ENCODE measurements around the gene LRRC1. TPM values are rescaled to one million over a fixed set of nuclear protein-coding genes. Genes with fewer than 3 reads are reported as not detected.

LRRC1 gene
- total and polyA plus RNA-seq, 2 of the 13 experiments (the other 11 are each of a cell fraction or from before 2014, with no cell fraction given) = 15.6 to 27.7 TPM

DNA sequence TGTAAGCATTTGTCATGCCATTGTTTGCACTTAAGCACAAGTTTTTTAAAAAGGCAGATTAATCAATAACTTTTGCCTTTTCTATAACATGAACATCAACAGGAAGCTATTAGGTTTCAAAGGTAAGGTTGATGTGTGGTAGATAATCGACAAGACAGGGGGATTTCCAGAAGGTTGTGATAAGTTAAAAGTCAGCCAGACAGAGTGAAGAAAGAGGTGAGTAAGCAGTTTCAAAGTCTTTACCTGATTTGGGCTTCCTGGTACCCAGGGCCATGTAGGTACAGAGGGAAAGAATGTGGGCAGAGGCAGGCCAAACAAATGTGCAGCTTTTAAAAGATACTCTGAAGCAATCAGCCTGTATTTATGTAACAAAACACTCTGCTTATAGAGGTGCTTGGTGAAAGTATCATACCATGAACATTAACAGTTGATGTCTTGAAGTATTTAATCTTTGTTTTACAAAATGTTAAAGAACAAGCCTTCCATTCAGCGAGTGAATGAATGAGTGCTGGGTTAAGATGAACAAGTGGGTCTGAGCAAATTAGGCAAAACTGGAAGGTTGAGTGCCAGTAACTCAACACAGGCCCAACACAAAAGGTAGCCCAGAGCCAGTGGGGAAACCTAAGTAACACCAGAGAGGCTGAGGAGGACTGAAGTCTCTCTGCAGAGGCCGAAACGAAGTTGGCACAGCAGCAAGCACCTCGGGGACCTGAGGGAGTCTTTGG lies 60.2 kb downstream of the LRRC1 start (continued):
- TF ChIP-seq PTBP1 (IDR thresholded peaks at IDR 0.05; ENCODE audit: low read depth, low read length, poor library complexity, severe bottlenecking) = no peak
- TF ChIP-seq ZNF230 (CRISPR knock-in tag; IDR thresholded peaks at IDR 0.05) = no peak
- TF ChIP-seq, protein P1, sequence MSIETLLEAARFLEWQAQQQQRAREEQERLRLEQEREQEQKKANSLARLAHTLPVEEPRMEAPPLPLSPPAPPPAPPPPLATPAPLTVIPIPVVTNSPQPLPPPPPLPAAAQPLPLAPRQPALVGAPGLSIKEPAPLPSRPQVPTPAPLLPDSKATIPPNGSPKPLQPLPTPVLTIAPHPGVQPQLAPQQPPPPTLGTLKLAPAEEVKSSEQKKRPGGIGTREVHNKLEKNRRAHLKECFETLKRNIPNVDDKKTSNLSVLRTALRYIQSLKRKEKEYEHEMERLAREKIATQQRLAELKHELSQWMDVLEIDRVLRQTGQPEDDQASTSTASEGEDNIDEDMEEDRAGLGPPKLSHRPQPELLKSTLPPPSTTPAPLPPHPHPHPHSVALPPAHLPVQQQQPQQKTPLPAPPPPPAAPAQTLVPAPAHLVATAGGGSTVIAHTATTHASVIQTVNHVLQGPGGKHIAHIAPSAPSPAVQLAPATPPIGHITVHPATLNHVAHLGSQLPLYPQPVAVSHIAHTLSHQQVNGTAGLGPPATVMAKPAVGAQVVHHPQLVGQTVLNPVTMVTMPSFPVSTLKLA (IDR thresholded peaks at IDR 0.05) = no peak
- no peak for TF ChIP-seq GTF3A (CRISPR knock-in tag; conservative IDR thresholded peaks at IDR 0.05)
- no peak for TF ChIP-seq ZBTB7B (CRISPR knock-in tag; IDR thresholded peaks at IDR 0.05)
- TF ChIP-seq ZNF260 (CRISPR knock-in tag; IDR thresholded peaks at IDR 0.05; ENCODE audit: borderline replicate concordance, low read depth) = no peak
- peak; percentile 47; the same call in 1 of the 2 replicates for TF ChIP-seq THAP11 (CRISPR knock-in tag; IDR thresholded peaks at IDR 0.05)
- no peak for TF ChIP-seq NRL (CRISPR knock-in tag; IDR thresholded peaks at IDR 0.05; ENCODE audit: borderline replicate concordance)
- TF ChIP-seq ZNF460 (CRISPR knock-in tag; IDR thresholded peaks at IDR 0.05; ENCODE audit: borderline replicate concordance) = no peak
- TF ChIP-seq SAP130 (CRISPR knock-in tag; IDR thresholded peaks at IDR 0.05; ENCODE audit: low read depth) = peak; percentile 77
- TF ChIP-seq, protein P2, sequence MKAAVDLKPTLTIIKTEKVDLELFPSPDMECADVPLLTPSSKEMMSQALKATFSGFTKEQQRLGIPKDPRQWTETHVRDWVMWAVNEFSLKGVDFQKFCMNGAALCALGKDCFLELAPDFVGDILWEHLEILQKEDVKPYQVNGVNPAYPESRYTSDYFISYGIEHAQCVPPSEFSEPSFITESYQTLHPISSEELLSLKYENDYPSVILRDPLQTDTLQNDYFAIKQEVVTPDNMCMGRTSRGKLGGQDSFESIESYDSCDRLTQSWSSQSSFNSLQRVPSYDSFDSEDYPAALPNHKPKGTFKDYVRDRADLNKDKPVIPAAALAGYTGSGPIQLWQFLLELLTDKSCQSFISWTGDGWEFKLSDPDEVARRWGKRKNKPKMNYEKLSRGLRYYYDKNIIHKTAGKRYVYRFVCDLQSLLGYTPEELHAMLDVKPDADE (CRISPR knock-in tag; IDR thresholded peaks at IDR 0.05) = no peak
- no peak for TF ChIP-seq MTF2 (CRISPR knock-in tag; IDR thresholded peaks at IDR 0.05; ENCODE audit: borderline replicate concordance)
- TF ChIP-seq, protein P3, sequence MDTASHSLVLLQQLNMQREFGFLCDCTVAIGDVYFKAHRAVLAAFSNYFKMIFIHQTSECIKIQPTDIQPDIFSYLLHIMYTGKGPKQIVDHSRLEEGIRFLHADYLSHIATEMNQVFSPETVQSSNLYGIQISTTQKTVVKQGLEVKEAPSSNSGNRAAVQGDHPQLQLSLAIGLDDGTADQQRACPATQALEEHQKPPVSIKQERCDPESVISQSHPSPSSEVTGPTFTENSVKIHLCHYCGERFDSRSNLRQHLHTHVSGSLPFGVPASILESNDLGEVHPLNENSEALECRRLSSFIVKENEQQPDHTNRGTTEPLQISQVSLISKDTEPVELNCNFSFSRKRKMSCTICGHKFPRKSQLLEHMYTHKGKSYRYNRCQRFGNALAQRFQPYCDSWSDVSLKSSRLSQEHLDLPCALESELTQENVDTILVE (CRISPR knock-in tag; IDR thresholded peaks at IDR 0.05) = peak; percentile 75
- no peak for TF ChIP-seq NR2F1 (CRISPR knock-in tag; IDR thresholded peaks at IDR 0.05)
- peak; percentile 81 for TF ChIP-seq CEBPG (CRISPR knock-in tag; IDR thresholded peaks at IDR 0.05)
- TF ChIP-seq, protein P4, sequence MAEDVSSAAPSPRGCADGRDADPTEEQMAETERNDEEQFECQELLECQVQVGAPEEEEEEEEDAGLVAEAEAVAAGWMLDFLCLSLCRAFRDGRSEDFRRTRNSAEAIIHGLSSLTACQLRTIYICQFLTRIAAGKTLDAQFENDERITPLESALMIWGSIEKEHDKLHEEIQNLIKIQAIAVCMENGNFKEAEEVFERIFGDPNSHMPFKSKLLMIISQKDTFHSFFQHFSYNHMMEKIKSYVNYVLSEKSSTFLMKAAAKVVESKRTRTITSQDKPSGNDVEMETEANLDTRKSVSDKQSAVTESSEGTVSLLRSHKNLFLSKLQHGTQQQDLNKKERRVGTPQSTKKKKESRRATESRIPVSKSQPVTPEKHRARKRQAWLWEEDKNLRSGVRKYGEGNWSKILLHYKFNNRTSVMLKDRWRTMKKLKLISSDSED (CRISPR knock-in tag; IDR thresholded peaks at IDR 0.05) = no peak
- TF ChIP-seq, protein P5, sequence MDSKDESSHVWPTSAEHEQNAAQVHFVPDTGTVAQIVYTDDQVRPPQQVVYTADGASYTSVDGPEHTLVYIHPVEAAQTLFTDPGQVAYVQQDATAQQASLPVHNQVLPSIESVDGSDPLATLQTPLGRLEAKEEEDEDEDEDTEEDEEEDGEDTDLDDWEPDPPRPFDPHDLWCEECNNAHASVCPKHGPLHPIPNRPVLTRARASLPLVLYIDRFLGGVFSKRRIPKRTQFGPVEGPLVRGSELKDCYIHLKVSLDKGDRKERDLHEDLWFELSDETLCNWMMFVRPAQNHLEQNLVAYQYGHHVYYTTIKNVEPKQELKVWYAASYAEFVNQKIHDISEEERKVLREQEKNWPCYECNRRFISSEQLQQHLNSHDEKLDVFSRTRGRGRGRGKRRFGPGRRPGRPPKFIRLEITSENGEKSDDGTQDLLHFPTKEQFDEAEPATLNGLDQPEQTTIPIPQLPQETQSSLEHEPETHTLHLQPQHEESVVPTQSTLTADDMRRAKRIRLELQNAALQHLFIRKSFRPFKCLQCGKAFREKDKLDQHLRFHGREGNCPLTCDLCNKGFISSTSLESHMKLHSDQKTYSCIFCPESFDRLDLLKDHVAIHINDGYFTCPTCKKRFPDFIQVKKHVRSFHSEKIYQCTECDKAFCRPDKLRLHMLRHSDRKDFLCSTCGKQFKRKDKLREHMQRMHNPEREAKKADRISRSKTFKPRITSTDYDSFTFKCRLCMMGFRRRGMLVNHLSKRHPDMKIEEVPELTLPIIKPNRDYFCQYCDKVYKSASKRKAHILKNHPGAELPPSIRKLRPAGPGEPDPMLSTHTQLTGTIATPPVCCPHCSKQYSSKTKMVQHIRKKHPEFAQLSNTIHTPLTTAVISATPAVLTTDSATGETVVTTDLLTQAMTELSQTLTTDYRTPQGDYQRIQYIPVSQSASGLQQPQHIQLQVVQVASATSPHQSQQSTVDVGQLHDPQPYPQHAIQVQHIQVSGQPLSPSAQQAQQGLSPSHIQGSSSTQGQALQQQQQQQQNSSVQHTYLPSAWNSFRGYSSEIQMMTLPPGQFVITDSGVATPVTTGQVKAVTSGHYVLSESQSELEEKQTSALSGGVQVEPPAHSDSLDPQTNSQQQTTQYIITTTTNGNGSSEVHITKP (CRISPR knock-in tag; IDR thresholded peaks at IDR 0.05; ENCODE audit: low read depth) = 0 out of 2 replicates have a peak, but pooled peaks have one; percentile 35
- TF ChIP-seq, protein P6, sequence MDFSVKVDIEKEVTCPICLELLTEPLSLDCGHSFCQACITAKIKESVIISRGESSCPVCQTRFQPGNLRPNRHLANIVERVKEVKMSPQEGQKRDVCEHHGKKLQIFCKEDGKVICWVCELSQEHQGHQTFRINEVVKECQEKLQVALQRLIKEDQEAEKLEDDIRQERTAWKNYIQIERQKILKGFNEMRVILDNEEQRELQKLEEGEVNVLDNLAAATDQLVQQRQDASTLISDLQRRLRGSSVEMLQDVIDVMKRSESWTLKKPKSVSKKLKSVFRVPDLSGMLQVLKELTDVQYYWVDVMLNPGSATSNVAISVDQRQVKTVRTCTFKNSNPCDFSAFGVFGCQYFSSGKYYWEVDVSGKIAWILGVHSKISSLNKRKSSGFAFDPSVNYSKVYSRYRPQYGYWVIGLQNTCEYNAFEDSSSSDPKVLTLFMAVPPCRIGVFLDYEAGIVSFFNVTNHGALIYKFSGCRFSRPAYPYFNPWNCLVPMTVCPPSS (IDR thresholded peaks at IDR 0.05) = no peak
- TF ChIP-seq ZFP37 (CRISPR knock-in tag; IDR thresholded peaks at IDR 0.05; ENCODE audit: borderline replicate concordance) = no peak
- TF ChIP-seq POLR2AphosphoS2 (IDR thresholded peaks at IDR 0.05; ENCODE audit: low read depth, low read length) = no peak

All from HepG2 (cell line).